Measurements from ENCODE around the gene STK38.
A peak's percentile ranks its signal among the peaks of the same experiment; 100 is the strongest.
"Not testable (repeated sequence)": the region's sequence is repeated elsewhere in the genome, so short reads cannot be mapped to it uniquely, and the experiment has no call there.

STK38 gene

DNA sequence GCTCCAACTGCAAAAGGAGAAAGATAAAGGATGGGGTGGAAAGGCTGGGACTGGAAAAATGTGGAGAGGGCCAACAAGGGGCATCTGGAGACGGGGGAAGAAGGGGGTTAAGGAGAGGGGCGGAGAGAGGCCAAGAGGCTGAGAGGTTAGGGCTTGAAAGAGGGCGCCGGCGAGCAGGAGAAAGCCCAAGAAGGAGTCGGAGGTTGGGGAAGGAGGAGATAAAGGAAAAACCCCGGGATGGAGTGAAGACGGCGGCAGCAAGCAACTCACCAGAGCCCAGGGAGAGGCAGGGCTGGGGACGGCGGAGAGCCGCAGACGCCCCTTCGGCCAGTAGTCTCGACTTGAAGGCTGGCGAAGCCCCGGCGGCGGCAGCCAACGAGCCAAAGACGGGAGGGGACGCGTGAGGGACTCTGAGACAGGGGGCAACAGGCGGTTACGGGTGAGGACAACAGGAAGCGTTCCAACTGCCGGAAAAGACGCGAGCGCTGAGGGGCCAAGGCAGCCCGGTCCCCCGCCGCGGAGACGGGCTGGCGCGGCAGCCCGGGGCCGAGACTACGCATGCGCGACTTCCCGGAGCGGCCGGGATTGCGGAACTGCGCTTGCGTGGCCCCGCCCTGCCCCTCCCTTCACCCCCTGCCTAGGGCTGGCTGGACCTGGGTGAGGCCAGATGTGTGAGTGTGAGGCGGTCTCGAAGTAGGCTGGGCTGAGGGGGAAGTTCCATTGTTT is at the start of gene STK38:
Gene STK38, minus strand, starts transcription at position 560 of the 726 bp plus-strand sequence. CDS start 7,277 bp downstream, outside the sequence.
- DNase-seq = peak; percentile 87 to 88

DNA sequence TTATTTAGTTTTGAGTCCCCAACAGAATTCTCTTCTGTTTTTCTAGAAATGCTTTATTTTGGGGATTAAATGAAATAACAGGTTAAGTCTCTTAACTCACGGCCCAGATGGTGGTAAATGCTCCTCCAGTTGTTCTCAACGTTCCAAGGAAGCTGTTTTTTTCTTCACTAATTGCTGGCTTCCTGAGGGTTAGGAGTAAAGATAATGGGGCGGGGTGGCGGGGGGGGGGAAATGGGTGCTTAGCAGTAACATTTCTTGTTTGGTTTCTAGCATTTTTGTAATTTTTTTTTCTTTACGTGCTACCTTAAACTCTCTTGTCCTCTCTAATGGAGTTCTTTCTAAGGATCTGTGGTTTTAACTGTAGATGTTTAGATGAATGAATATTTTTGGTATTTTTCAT is 49.1 kb upstream of the STK38 start:
- DNase-seq = no peak

GRCh38 chr6:36594816-36595643 is 47.8 kb upstream of the STK38 start:
- DNase-seq = no peak

DNA sequence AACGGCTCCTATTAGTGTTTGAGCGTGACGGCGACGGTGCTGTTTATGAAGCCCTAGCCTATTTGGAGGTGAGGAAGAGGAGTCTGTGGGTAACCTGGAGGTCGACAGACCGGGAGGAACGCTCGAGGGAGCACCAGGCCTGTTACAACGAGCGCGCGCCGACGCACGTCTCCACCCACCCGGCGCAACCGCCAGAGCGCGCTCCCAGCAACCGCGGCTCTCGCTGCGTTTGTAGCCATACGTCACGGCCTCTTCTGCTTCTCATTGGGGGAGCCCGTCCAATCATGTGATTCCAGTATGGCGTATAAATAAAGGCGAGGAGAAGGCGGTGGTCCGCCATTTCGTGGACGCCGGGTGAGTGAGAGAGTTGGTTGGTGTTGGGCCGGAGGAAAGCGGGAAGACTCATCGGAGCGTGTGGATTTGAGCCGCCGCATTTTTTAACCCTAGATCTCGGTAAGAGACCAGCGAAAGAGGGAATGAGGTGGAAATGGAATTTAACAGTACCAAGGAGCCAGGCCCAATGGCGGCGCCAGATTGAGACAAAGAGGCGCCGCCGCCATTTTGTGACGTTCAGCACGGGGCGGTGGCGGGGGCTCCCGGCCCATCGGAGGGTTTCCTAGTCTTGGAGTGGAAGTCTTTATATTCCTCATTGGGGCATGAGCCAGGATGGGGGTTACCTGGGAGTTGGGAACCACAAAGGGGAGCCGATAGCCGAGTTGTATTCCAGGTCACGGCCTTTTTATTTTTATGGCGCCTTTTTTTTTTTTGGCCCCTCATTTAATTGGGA is 46.9 kb upstream of the STK38 start, which contains the start of gene SRSF3:
Gene SRSF3, plus strand, starts transcription at position 334 of the 787 bp plus-strand sequence. CDS start 2,401 bp downstream, outside the sequence.
- peak; percentile 89 to 91 for DNase-seq

GRCh38 chr6:36593569-36594028 is 46.3 kb upstream of the STK38 start:
- DNase-seq = peak in 1 of 2 experiments; percentile 16

GRCh38 chr6:36592221-36592655 is 45.0 kb upstream of the STK38 start:
- no peak for DNase-seq

GRCh38 chr6:36590237-36590636 is 43.0 kb upstream of the STK38 start:
- no peak for DNase-seq

- DNase-seq = not testable (repeated sequence)
Measured at GRCh38 chr6:36589025-36589400, 41.7 kb upstream of the STK38 start.

GRCh38 chr6:36586606-36587005 is 39.3 kb upstream of the STK38 start:
- DNase-seq = no peak

DNA sequence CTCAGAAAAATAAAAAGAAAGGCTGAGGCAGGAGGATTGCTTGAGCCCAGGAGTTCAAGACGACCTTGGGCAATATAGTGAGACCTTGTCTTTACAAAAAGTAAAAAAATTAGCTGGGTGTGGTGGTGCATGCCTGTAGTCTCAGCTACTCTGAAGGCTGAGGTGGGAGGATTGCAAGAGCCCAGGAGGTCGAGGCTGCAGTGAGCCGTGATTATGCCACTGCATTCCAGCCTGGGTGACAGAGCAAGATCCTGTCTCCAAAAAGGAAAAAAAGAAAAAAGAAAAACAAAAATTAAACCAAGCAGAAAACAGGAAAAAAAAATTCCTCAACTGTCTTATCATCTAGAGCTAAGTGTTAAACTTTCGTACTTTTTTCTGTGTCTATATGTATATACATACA is 34.4 kb upstream of the STK38 start:
- DNase-seq = no peak

DNA sequence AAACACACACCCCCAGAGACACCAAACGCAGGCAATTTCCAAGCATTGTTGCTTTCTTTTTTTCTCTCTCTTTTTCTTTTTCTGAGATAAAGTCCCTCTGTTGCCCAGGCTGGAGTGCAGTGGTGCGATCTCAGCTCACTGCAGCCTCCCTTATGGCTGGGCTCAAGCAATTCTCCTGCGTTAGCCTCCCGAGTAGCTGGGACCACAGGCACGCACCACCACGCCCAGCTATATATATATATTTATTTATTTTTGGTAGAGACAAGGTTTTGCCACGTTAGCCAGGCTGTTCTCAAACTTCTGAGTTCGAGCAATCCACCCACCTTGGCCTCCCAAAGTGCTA is 32.9 kb upstream of the STK38 start:
- no peak for DNase-seq

GRCh38 chr6:36578431-36578830 is 31.2 kb upstream of the STK38 start:
- DNase-seq = no peak

DNA sequence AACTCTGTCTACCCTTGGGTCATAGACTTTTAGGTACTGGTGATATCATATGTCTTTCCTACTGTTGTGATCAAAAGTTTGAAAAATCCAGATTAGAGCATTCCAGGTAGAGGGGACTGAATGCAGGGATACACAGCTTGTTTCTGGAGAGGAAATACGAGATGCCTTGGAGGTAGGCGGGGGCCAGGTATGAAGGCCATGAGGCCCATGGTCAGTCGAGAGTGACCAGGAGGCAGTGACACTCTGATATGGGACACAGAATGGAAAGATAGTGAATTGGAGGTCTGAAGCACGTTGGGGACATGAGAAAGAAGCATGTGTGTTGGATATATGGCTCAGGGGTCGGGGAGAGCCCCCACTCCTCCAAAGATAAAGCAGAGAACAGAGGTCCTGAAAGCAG is 30.8 kb upstream of the STK38 start:
- DNase-seq = no peak

GRCh38 chr6:36577301-36577700 is 30.0 kb upstream of the STK38 start:
- DNase-seq = no peak

- no peak for DNase-seq
Measured at GRCh38 chr6:36576578-36576977, 29.3 kb upstream of the STK38 start.

GRCh38 chr6:36574679-36575078 is 27.4 kb upstream of the STK38 start:
- DNase-seq = no peak

DNA sequence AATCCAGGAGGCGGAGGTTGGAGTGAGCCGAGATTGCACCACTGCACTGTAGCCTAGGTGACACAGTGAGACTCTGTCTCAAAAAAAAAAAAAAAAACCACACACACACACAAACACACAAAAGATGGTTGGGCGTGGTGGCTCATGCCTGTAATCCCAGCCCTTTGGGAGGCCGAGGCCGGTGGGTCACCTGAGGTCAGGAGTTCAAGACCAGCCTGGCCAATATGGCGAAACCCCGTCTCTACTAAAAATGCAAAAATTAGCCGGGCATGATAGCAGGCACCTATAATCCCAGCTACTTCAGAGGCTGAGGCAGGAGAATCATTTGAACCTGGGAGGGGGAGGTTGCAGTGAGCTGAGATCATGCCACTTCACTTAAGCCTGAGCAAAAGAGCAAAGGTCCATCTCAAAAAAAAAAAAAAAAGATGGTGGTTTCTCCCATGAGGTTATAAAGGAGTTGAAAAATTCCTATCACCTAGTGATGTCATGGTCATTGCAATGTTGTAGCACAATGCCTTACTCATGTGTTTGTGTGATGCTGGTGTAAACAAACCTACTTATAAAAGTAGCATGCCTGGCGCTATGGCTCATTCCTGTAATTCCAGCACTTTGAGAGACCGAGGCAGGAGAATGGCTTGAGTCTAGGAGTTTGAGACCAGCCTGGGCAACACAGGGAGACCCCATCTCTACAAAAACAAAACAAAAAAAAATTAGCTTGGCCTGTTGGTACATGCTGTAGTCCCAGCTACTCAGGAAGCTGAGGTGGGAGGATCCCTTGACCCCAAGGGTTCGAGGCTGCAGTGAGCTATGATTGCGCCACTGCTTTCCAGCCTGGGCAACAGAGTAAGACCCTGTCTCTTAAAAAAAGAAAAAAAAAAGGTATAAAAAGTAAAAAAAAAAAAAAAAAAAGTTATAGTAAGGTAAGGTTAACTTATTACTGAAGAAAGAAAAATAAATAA is 25.4 kb upstream of the STK38 start:
- DNase-seq = not testable (repeated sequence)

GRCh38 chr6:36571122-36572043 is 24.1 kb upstream of the STK38 start:
- DNase-seq = no peak

GRCh38 chr6:36570264-36570663 is 23.0 kb upstream of the STK38 start:
- no peak for DNase-seq

DNA sequence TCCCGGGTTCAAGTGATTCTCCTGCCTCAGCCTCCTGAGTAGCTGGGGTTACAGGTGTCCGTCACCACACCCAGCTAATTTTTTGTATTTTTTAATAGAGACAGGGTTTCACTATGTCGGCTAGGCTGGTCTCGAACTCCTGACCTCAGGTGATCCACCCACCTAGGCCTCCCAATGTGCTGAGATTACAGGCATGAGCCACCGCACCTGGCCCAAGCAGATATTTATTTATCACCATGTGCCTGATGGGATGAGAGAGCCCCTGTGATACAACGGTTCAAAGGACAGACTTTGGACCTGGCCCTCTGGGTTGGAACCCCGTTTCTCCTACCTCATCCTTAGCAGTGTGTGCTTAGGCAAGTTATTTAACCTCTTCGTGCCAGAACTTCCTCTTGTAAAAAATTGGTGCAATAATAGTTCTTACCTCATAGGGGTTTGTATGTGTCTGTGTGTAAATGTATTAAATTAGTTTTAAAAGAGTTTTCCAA is 19.2 kb upstream of the STK38 start:
- no peak for DNase-seq

DNA sequence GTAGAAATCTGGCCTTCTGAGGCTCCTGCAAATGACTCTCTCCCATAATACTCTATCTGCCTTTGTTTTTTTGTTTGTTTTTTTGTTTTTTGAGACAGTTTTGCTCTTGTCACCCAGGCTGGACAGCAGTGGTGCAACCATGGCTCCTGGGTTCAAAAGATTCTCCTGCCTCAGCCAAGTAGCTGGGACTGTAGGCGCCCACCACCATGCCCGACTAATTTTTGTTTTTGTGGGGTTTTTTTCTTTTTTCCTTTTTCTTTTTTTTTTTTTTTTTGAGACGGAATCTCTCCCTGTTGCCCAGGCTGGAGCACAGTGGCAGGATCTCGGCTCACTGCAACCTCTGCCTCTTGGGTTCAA is 16.6 kb upstream of the STK38 start:
- DNase-seq = no peak
